BLaER1 (cell line): ENCODE results near the gene PRXL2A.
A peak's percentile ranks its signal among the peaks of the same experiment; 100 is the strongest.
"Not testable (repeated sequence)": the region's sequence is repeated elsewhere in the genome, so short reads cannot be mapped to it uniquely, and the experiment has no call there.

Source experiments
- H3K27ac ChIP-seq: shearing (Covaris generic); formaldehyde crosslinking; 2 replicates; pipeline ENCODE4 v1.8.1; 2022
- H3K27me3 ChIP-seq: shearing (Covaris generic); formaldehyde crosslinking; 2 replicates; pipeline ENCODE4 v1.8.1; 2022
- H3K36me3 ChIP-seq: shearing (Covaris generic); formaldehyde crosslinking; 2 replicates; pipeline ENCODE4 v1.8.1; 2022
- H3K4me1 ChIP-seq: shearing (Covaris generic); formaldehyde crosslinking; 2 replicates; pipeline ENCODE4 v1.8.1; 2022
- H3K4me2 ChIP-seq: shearing (Covaris generic); formaldehyde crosslinking; 2 replicates; pipeline ENCODE4 v1.8.1; 2022
- H3K4me3 ChIP-seq: shearing (Covaris generic); formaldehyde crosslinking; 2 replicates; pipeline ENCODE4 v1.8.1; 2022
- H3K9ac ChIP-seq: shearing (Covaris generic); formaldehyde crosslinking; 2 replicates; pipeline ENCODE4 v1.8.1; 2022
- H3K9me3 ChIP-seq: shearing (Covaris generic); formaldehyde crosslinking; 2 replicates; pipeline ENCODE4 v1.8.1; 2022
- H4K20me1 ChIP-seq: shearing (Covaris generic); formaldehyde crosslinking; 2 replicates; pipeline ENCODE4 v1.8.1; 2022
- Cebpa-rat ChIP-seq: shearing (Covaris generic); IDR thresholded peaks from 2 replicates; pipeline ENCODE4 v1.8.1; 2022

The PRXL2A gene, protein sequence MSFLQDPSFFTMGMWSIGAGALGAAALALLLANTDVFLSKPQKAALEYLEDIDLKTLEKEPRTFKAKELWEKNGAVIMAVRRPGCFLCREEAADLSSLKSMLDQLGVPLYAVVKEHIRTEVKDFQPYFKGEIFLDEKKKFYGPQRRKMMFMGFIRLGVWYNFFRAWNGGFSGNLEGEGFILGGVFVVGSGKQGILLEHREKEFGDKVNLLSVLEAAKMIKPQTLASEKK

DNA sequence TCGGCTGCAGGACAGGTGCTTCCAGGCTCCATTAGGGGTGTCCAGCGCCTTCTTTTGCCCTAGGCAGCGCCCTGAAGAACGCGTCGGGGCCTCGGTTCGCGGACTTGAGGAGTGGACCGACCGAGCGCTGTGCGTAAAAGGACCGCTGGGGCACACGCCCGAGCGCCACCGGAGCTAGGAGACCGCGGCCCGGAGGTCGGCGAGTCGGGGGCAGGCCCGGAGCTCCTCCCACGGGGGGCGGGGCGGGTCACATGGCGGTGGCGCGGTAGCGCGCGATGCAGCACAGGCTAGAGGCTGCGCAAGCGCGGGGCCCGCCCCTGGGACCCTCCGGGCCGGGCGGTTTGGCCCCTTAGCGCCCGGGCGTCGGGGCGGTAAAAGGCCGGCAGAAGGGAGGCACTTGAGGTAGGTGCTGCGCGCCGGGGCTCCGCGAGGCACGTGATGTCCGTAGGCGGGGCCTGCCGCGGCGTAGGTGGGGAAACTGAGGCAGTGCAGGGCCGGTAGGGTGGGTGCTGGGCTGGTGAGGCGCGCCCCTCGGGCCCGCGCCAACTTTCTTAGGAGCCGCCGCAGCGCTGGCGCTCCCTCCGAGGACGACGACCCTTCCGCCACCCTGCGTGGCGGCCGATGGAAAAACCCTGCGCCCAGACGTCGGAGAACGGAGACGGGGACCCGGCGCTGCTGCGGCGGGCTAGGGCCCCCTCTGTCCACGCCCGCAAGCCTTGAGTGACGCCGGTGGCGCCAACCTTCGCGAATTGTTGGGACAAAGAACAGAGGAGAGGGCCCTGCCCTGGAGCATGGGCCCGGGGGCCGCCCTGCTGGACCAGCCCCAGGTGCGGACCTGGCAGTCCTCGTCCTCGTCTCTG is at the start of gene PRXL2A:
PRXL2A (plus strand) TSS at position 310 of the 860 bp plus-strand sequence. CDS start 11,917 bp downstream, outside the sequence.
- TF ChIP-seq Cebpa-rat: no peak
- Histone ChIP-seq H4K20me1 (peaks cover 32% of the 10 kb centered on the region), H3K9ac (peak within 1 kb of the TSS; percentile 91), H3K27me3 (no peaks in the 10 kb centered on the region), H3K36me3 (peaks cover 21% of the 10 kb centered on the region), H3K9me3 (no peaks in the 10 kb centered on the region), H3K4me3 (peak within 1 kb of the TSS; percentile 95), H3K4me1 (peaks cover 65% of the 10 kb centered on the region), H3K27ac (peak within 1 kb of the TSS; percentile 91), H3K4me2 (peak within 1 kb of the TSS; percentile 93)

DNA sequence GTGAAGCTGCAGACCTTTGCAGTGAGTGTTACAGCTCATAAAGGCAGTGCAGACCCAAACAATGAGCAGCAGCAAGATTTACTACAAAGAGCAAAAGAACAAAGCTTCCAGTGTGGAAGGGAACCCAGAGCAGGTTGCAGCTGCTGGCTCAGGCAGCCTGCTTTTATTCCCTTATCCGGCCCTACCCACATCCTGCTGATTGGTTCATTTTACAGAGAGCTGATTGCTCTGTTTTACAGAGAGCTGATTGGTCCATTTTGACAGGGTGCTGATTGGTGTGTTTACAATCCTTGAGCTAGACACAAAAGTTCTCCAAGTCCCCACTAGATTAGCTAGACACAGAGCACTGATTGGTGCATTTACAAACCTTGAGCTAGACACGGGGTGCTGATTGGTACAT is 49.4 kb upstream of the PRXL2A start:
- not testable (repeated sequence) for H3K4me2 ChIP-seq, H3K4me3 ChIP-seq, H3K27ac ChIP-seq, H3K9ac ChIP-seq, H4K20me1 ChIP-seq, H3K36me3 ChIP-seq
- Histone ChIP-seq H3K4me1 (peaks cover 17% of the 10 kb centered on the region), H3K27me3 (peaks cover 22% of the 10 kb centered on the region), H3K9me3 (peaks cover 21% of the 10 kb centered on the region)

DNA sequence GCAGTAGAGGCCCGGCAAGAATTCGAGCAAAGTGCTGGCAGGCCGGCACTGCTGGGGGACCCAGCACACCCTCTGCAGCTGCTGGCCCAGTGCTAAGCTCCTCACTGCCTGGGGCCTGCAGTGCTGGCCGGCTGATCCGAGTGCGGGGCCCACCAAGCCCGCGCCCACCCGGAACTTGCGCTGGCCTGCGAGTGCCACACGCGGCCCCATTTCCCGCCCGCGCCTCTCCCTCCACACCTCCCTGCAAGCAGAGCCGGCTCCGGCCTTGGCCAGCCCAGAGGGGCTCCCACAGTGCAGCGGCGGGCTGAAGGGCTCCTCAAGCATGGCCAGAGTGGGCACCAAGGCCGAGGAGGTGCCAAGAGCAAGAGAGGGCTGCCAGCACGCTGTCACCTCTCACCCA is 48.7 kb upstream of the PRXL2A start:
- Histone ChIP-seq H3K9ac (no peak overlapping the region), H3K9me3 (peaks cover 21% of the 10 kb centered on the region), H3K4me1 (peaks cover 17% of the 10 kb centered on the region), H3K4me2 (no peak overlapping the region), H3K36me3 (no peaks in the 10 kb centered on the region), H3K4me3 (no peak overlapping the region), H3K27ac (no peak overlapping the region), H4K20me1 (no peaks in the 10 kb centered on the region), H3K27me3 (peaks cover 22% of the 10 kb centered on the region)
- no peak for TF ChIP-seq Cebpa-rat

DNA sequence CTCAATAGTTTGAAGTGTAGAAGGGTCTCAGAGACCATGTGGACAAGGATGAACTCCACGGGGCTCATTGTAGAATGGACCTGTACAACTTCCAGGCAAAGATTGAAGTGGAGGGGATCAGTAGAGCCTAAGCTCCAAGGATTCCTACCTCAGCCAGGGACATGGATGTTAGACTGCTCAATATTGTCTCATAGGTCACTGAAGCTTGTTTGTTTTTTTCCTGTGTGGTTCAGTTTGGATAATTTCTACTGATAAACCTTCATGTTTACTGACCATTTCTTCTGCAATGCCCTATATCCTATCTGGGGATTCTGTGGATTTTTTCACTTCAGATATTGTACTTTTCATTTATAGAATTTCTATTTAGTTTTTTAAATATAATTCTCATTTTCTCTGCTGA is 42.8 kb upstream of the PRXL2A start:
- Histone ChIP-seq H4K20me1 (no peaks in the 10 kb centered on the region), H3K27me3 (no peaks in the 10 kb centered on the region), H3K4me2 (no peak overlapping the region), H3K4me3 (no peak overlapping the region), H3K9ac (no peak overlapping the region), H3K4me1 (no peaks in the 10 kb centered on the region), H3K9me3 (peaks cover 30% of the 10 kb centered on the region), H3K27ac (no peak overlapping the region), H3K36me3 (no peaks in the 10 kb centered on the region)
- TF ChIP-seq Cebpa-rat: no peak

DNA sequence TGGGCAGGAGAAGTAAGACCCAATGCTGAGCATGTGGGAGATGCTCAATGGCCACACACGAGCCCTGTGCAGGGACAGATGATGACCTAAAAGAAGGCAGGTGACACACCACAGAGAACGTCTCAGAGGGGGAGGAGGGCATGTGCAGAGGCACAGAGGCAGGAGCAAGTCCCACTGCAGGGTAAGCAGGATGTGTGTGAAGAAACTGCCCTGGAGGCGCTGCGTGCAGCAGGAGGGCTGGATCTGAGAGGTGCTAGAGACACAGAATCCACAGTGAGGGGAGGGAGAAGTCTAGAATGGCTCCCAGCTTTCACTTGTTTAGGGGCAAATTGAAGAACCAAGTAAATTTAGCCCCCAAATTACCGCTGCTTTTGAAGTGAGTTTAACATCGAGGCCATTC is 36.9 kb upstream of the PRXL2A start:
- peaks cover 24% of the 10 kb centered on the region for H3K9me3 ChIP-seq
- TF ChIP-seq Cebpa-rat: no peak
- no peak overlapping the region for H3K9ac ChIP-seq
- H3K36me3 ChIP-seq: no peaks in the 10 kb centered on the region
- H3K27ac ChIP-seq: no peak overlapping the region
- H3K4me3 ChIP-seq: no peak overlapping the region
- no peak overlapping the region for H3K4me2 ChIP-seq
- no peaks in the 10 kb centered on the region for H4K20me1 ChIP-seq
- no peaks in the 10 kb centered on the region for H3K27me3 ChIP-seq
- no peaks in the 10 kb centered on the region for H3K4me1 ChIP-seq

DNA sequence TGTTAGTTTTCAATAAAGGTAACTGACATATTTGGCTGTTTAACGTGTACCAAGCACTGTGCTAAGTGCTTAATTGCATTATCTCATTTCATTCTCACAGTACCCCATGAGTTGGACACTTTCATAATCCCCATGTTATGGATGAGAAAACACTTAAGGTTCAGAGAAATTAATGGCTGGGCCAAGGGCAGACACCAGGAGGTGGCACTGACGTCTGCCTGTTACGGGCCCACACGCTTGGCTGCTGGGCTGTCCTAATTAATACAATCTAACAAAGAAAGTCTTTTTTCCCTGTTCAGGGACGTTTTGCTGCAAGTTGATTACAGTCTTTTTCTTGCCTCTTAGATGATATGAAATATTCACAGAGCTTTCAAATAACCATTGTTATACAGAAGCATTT is 35.7 kb upstream of the PRXL2A start:
- Histone ChIP-seq H3K27me3 (no peaks in the 10 kb centered on the region), H3K4me2 (no peak overlapping the region)

DNA sequence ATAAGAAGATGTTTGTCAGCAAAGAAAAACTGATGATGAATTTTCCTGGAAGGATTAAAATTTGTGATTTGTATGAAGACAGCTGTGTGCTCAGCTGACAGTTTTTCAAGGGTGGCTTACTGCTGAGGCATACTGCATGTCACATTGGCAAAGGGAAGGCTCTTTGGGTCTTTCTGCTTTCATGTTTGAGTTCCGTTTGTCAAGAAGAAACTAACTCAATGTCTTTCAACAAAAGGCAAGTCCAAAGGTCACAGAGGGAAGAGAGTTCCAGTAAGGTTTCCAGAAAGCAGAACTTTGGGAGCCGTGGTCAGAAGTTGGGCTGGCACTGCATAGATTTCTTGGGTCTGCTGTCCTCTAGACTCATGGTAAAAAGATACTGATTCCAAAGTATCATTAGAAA is 34.8 kb upstream of the PRXL2A start:
- Histone ChIP-seq H3K27ac (no peak overlapping the region), H3K4me3 (no peak overlapping the region), H3K36me3 (no peaks in the 10 kb centered on the region), H3K9ac (no peak overlapping the region), H3K27me3 (no peaks in the 10 kb centered on the region), H3K4me1 (peaks cover 17% of the 10 kb centered on the region), H3K4me2 (no peak overlapping the region), H3K9me3 (peaks cover 4% of the 10 kb centered on the region; the same call in 1 of the 2 replicates), H4K20me1 (no peaks in the 10 kb centered on the region)
- TF ChIP-seq Cebpa-rat: no peak

More for the DNA sequence above, 35.7 kb upstream of the PRXL2A start:
- H3K36me3 ChIP-seq: no peaks in the 10 kb centered on the region
- no peak overlapping the region for H3K9ac ChIP-seq
- peaks cover 9% of the 10 kb centered on the region for H3K4me1 ChIP-seq
- H3K4me3 ChIP-seq: no peak overlapping the region
- no peaks in the 10 kb centered on the region for H4K20me1 ChIP-seq
- no peak overlapping the region for H3K27ac ChIP-seq
- H3K9me3 ChIP-seq: peaks cover 12% of the 10 kb centered on the region
- TF ChIP-seq Cebpa-rat: no peak

DNA sequence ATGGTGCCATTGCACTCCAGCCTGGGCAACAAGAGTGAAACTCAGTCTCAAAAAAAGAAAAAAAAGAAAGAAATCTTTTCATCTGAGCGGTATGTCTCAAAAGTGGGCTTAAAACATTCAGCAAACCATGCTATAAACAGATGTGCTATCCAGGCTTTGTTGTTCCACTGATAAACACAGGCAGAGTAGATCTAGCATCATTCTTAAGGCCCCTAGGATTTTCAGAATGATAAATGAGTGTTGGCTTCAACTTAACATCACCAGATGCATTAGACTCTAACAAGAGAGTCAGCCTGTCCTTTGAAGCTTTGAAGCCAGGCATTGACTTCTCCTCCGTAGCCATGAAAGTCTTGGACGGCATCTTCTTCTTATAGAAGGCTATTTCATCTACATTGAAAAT is 28.6 kb upstream of the PRXL2A start:
- H3K4me3 ChIP-seq: no peak overlapping the region
- H3K27me3 ChIP-seq: no peaks in the 10 kb centered on the region
- H3K9me3 ChIP-seq: no peaks in the 10 kb centered on the region
- no peak overlapping the region for H3K27ac ChIP-seq
- H3K36me3 ChIP-seq: no peaks in the 10 kb centered on the region
- no peak overlapping the region for H3K9ac ChIP-seq
- H3K4me2 ChIP-seq: no peak overlapping the region
- no peak for TF ChIP-seq Cebpa-rat
- H4K20me1 ChIP-seq: no peaks in the 10 kb centered on the region
- peaks cover 40% of the 10 kb centered on the region for H3K4me1 ChIP-seq

DNA sequence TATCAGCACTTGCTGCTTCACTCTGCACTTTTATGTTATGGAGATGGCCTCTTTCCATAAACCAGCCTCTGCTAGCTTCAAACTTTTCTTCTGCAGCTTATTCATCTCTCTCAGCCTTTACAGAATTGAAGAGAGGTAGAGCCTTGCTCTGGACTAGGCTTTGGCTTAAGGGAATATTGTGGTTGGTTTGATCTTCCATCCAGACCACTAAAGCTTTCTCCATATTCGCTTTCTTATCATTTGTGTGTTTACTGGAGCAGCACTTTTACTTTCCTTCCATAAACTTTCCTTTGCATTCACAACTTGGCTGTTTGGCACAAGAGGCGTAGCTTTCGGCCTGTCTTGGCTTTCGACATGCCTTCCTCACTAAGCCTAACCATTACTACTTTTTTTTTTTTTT is 28.2 kb upstream of the PRXL2A start:
- no peaks in the 10 kb centered on the region for H3K36me3 ChIP-seq
- H3K27me3 ChIP-seq: no peaks in the 10 kb centered on the region
- peak overlapping the region; percentile 25; the same call in 1 of the 2 replicates for H3K4me2 ChIP-seq
- H3K4me3 ChIP-seq: no peak overlapping the region
- H4K20me1 ChIP-seq: no peaks in the 10 kb centered on the region
- H3K9me3 ChIP-seq: no peaks in the 10 kb centered on the region
- H3K4me1 ChIP-seq: peaks cover 40% of the 10 kb centered on the region
- H3K9ac ChIP-seq: no peak overlapping the region
- TF ChIP-seq Cebpa-rat: no peak
- H3K27ac ChIP-seq: no peak overlapping the region

DNA sequence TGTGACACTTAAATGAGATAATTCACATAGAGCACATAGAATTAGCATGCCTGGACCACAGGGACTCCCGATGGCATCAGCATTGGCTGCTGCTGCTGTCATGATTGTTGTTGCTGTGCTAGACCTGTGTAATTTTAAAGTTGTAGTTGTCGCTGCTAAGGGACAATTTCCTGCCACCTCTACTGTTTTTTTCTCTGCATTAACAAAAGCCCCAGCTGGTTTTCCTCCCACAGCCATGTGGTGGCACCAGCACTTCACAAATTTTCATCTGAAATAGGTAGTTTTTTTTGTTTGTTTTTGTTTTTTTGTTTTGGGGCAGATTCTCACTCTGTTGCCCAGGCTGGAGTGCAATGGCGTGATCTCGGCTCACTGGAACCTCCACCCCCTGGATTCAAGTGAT is 25.4 kb upstream of the PRXL2A start:
- Histone ChIP-seq H3K4me3 (no peak overlapping the region), H4K20me1 (no peaks in the 10 kb centered on the region), H3K4me2 (peak overlapping the region; percentile 37; the same call in 1 of the 2 replicates), H3K9me3 (no peaks in the 10 kb centered on the region), H3K9ac (no peak overlapping the region), H3K4me1 (peaks cover 28% of the 10 kb centered on the region), H3K27ac (no peak overlapping the region), H3K27me3 (no peaks in the 10 kb centered on the region), H3K36me3 (no peaks in the 10 kb centered on the region)
- TF ChIP-seq Cebpa-rat: no peak
